NT2/D1 (cell line): ENCODE data around the gene ADAM19.

Experiments
- YY1 ChIP-seq: IDR thresholded peaks from 2 replicates; pipeline ENCODE4 v1.6.1; 2011; ENCODE audit not compliant: insufficient read length, insufficient read depth
- ZNF274 ChIP-seq: IDR thresholded peaks from 2 replicates; pipeline ENCODE4 v1.6.1; 2011; ENCODE audit warnings: mild to moderate bottlenecking, low read depth, low read length

- TF ChIP-seq ZNF274 (no peak), YY1 (no peak)
These were observed 7.4 kb upstream of the ADAM19 start for GRCh38 chr5:157582731-157583620.
